HEK293 (cell line): ENCODE data around the gene POLR3A.

ENCODE experiments used
- GFI1B ChIP-seq: fragments of 450-650 bp; formaldehyde crosslinking; IDR thresholded peaks from 2 replicates; pipeline ENCODE4 v1.5.1; 2016; ENCODE audit warnings: missing biosample characterization, missing genetic modification characterization
- KLF8 ChIP-seq: fragments of 450-650 bp; formaldehyde crosslinking; IDR thresholded peaks from 2 replicates; pipeline ENCODE4 v1.5.1; 2016; ENCODE audit warnings: missing biosample characterization, missing genetic modification characterization
- SP7 ChIP-seq: fragments of 450-650 bp; formaldehyde crosslinking; IDR thresholded peaks from 2 replicates; pipeline ENCODE4 v1.5.1; 2016; ENCODE audit warnings: missing biosample characterization, missing genetic modification characterization
- TCF7L2 ChIP-seq: IDR thresholded peaks from 2 replicates; pipeline ENCODE4 v1.6.1; 2011; ENCODE audit warnings: low read depth, mild to moderate bottlenecking, inconsistent platforms, low read length, moderate library complexity, borderline replicate concordance
- ZBTB1 ChIP-seq: fragments of 450-650 bp; formaldehyde crosslinking; IDR thresholded peaks from 2 replicates; pipeline ENCODE4 v1.5.1; 2016; ENCODE audit warnings: missing biosample characterization, missing genetic modification characterization
- ZBTB21 ChIP-seq: fragments of 450-650 bp; formaldehyde crosslinking; IDR thresholded peaks from 2 replicates; pipeline ENCODE4 v1.5.1; 2017; ENCODE audit warnings: missing biosample characterization, missing genetic modification characterization
- ZBTB8A ChIP-seq: fragments of 450-650 bp; formaldehyde crosslinking; IDR thresholded peaks from 2 replicates; pipeline ENCODE4 v1.5.1; 2016; ENCODE audit warnings: missing biosample characterization, missing genetic modification characterization
- ZEB2 ChIP-seq: fragments of 450-650 bp; formaldehyde crosslinking; IDR thresholded peaks from 2 replicates; pipeline ENCODE4 v1.5.1; 2016; ENCODE audit warnings: missing biosample characterization, missing genetic modification characterization
- ZFP41 ChIP-seq: fragments of 450-650 bp; formaldehyde crosslinking; IDR thresholded peaks from 2 replicates; pipeline ENCODE4 v1.5.1; 2016; ENCODE audit warnings: missing biosample characterization, missing genetic modification characterization, borderline replicate concordance
- ZNF112 ChIP-seq: fragments of 450-650 bp; formaldehyde crosslinking; IDR thresholded peaks from 2 replicates; pipeline ENCODE4 v1.5.0; 2017; ENCODE audit warnings: missing biosample characterization, missing genetic modification characterization
- ZNF114 ChIP-seq: fragments of 450-650 bp; formaldehyde crosslinking; IDR thresholded peaks from 2 replicates; pipeline ENCODE4 v1.5.0; 2017; ENCODE audit warnings: missing biosample characterization, missing genetic modification characterization
- ZNF169 ChIP-seq: fragments of 450-650 bp; formaldehyde crosslinking; IDR thresholded peaks from 2 replicates; pipeline ENCODE4 v1.5.1; 2016; ENCODE audit warnings: missing biosample characterization, missing genetic modification characterization
- ZNF202 ChIP-seq: fragments of 450-650 bp; formaldehyde crosslinking; IDR thresholded peaks from 2 replicates; pipeline ENCODE4 v1.5.1; 2016; ENCODE audit warnings: missing biosample characterization, missing genetic modification characterization, borderline replicate concordance
- ZNF221 ChIP-seq: fragments of 450-650 bp; formaldehyde crosslinking; IDR thresholded peaks from 2 replicates; pipeline ENCODE4 v1.5.1; 2017; ENCODE audit warnings: missing biosample characterization, missing genetic modification characterization, borderline replicate concordance
- ZNF335 ChIP-seq: fragments of 450-650 bp; formaldehyde crosslinking; conservative IDR thresholded peaks from 2 replicates; pipeline ENCODE4 v1.5.1; 2016; ENCODE audit warnings: missing biosample characterization, missing genetic modification characterization
- ZNF48 ChIP-seq: fragments of 450-650 bp; formaldehyde crosslinking; IDR thresholded peaks from 2 replicates; pipeline ENCODE4 v1.5.1; 2016; ENCODE audit warnings: missing biosample characterization, missing genetic modification characterization
- ZNF501 ChIP-seq: fragments of 450-650 bp; formaldehyde crosslinking; IDR thresholded peaks from 2 replicates; pipeline ENCODE4 v1.5.1; 2016; ENCODE audit warnings: missing biosample characterization, missing genetic modification characterization
- ZNF514 ChIP-seq: fragments of 450-650 bp; formaldehyde crosslinking; IDR thresholded peaks from 2 replicates; pipeline ENCODE4 v1.5.1; 2016; ENCODE audit warnings: missing biosample characterization, missing genetic modification characterization
- ZNF530 ChIP-seq: fragments of 450-650 bp; formaldehyde crosslinking; IDR thresholded peaks from 2 replicates; pipeline ENCODE4 v1.5.1; 2016; ENCODE audit warnings: low read depth, missing biosample characterization, missing genetic modification characterization
- ZNF544 ChIP-seq: fragments of 450-650 bp; formaldehyde crosslinking; IDR thresholded peaks from 2 replicates; pipeline ENCODE4 v1.5.0; 2017; ENCODE audit warnings: missing biosample characterization, missing genetic modification characterization
- ZNF561 ChIP-seq: fragments of 450-650 bp; IDR thresholded peaks from 2 replicates; pipeline ENCODE4 v1.5.1; 2018; ENCODE audit warnings: missing biosample characterization, missing genetic modification characterization, borderline replicate concordance
- ZNF571 ChIP-seq: fragments of 450-650 bp; formaldehyde crosslinking; IDR thresholded peaks from 2 replicates; pipeline ENCODE4 v1.5.0; 2017; ENCODE audit warnings: missing biosample characterization, missing genetic modification characterization
- ZNF626 ChIP-seq: fragments of 450-650 bp; sonication (Bioruptor Pico); formaldehyde crosslinking; IDR thresholded peaks from 2 replicates; pipeline ENCODE4 v1.5.1; 2018; ENCODE audit warnings: missing biosample characterization, missing genetic modification characterization, inconsistent platforms
- ZNF658 ChIP-seq: fragments of 450-650 bp; formaldehyde crosslinking; IDR thresholded peaks from 2 replicates; pipeline ENCODE4; 2016; ENCODE audit warnings: missing biosample characterization, missing genetic modification characterization
- ZNF660 ChIP-seq: fragments of 450-650 bp; IDR thresholded peaks from 2 replicates; pipeline ENCODE4 v1.5.1; 2018; ENCODE audit warnings: missing biosample characterization, mild to moderate bottlenecking, missing genetic modification characterization
- ZNF707 ChIP-seq: fragments of 450-650 bp; formaldehyde crosslinking; IDR thresholded peaks from 2 replicates; pipeline ENCODE4 v1.5.1; 2016; ENCODE audit warnings: missing biosample characterization, missing genetic modification characterization
- ZNF843 ChIP-seq: fragments of 450-650 bp; formaldehyde crosslinking; IDR thresholded peaks from 2 replicates; pipeline ENCODE4 v1.5.1; 2016; ENCODE audit warnings: missing biosample characterization, missing genetic modification characterization
- ZSCAN16 ChIP-seq: fragments of 450-650 bp; formaldehyde crosslinking; IDR thresholded peaks from 2 replicates; pipeline ENCODE4 v1.5.1; 2016; ENCODE audit warnings: missing biosample characterization, missing genetic modification characterization
- ZSCAN30 ChIP-seq: fragments of 450-650 bp; IDR thresholded peaks from 2 replicates; pipeline ENCODE4 v1.5.1; 2018; ENCODE audit warnings: missing biosample characterization, mild to moderate bottlenecking, missing genetic modification characterization, moderate library complexity
- ZXDB ChIP-seq: fragments of 450-650 bp; formaldehyde crosslinking; IDR thresholded peaks from 2 replicates; pipeline ENCODE4 v1.5.1; 2016; ENCODE audit warnings: missing biosample characterization, missing genetic modification characterization
- TF ChIP-seq, protein P1 (sequence below): fragments of 450-650 bp; formaldehyde crosslinking; IDR thresholded peaks from 2 replicates; pipeline ENCODE4 v1.5.1; 2016; ENCODE audit warnings: missing biosample characterization, missing genetic modification characterization
- TF ChIP-seq, protein P2 (sequence below): fragments of 450-650 bp; formaldehyde crosslinking; IDR thresholded peaks from 2 replicates; pipeline ENCODE4 v1.5.1; 2016; ENCODE audit warnings: missing biosample characterization, missing genetic modification characterization
- TF ChIP-seq, protein P3 (sequence below): fragments of 450-650 bp; formaldehyde crosslinking; IDR thresholded peaks from 2 replicates; pipeline ENCODE4 v1.5.1; 2016; ENCODE audit warnings: missing biosample characterization, missing genetic modification characterization, low read depth
- TF ChIP-seq, protein P4 (sequence below): fragments of 450-650 bp; formaldehyde crosslinking; IDR thresholded peaks from 2 replicates; pipeline ENCODE4 v1.5.1; 2016; ENCODE audit warnings: missing biosample characterization, missing genetic modification characterization
- TF ChIP-seq, protein P5 (sequence below): fragments of 450-650 bp; formaldehyde crosslinking; IDR thresholded peaks from 2 replicates; pipeline ENCODE4 v1.5.0; 2017; ENCODE audit warnings: missing biosample characterization, missing genetic modification characterization, borderline replicate concordance

The POLR3A gene

DNA sequence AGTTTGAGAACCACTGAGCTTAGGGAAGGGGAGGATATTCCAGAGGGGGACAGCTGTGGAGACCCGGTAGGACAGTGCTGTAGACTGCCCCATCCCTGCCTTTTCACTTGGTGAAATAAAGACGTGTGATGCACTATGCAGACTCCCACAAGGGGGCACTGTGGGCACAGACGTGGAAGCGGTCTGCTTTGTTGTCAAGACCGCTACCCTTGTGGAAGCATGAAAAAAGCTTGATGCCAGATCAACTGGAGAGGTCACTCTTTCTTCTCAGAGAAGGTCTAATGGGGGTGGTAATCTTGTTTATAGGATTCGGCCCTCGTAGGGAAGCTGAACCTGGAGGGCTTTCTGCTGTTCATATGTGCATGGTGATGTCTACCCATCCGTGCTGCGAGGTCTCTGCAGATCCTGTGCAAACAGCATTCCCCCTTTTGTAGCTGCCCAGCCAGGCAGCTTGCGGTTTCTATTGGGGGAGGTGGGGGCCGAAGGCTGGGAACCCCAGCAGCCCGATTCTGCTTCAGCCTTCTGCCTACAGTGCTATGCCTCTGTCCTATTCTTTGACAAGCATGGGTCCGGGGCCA is 18.1 kb upstream of the POLR3A start (continued):
- no peak for TF ChIP-seq ZNF843 (tag by site-specific recombination)
- TF ChIP-seq ZNF112 (tag by site-specific recombination): no peak
- peak; percentile 70; the same call in 1 of the 2 replicates for TF ChIP-seq ZNF660
- no peak for TF ChIP-seq ZNF221 (tag by site-specific recombination)
- TF ChIP-seq ZBTB1 (tag by site-specific recombination): no peak
- TF ChIP-seq ZSCAN16 (tag by site-specific recombination): no peak
- no peak for TF ChIP-seq ZNF335 (tag by site-specific recombination)
- TF ChIP-seq ZNF202 (tag by site-specific recombination): no peak
- no peak for TF ChIP-seq ZBTB21
- 0 out of 2 replicates have a peak, but pooled peaks have one; percentile 25 for TF ChIP-seq ZNF501 (tag by site-specific recombination)
- no peak for TF ChIP-seq ZNF544
- TF ChIP-seq, protein P1, sequence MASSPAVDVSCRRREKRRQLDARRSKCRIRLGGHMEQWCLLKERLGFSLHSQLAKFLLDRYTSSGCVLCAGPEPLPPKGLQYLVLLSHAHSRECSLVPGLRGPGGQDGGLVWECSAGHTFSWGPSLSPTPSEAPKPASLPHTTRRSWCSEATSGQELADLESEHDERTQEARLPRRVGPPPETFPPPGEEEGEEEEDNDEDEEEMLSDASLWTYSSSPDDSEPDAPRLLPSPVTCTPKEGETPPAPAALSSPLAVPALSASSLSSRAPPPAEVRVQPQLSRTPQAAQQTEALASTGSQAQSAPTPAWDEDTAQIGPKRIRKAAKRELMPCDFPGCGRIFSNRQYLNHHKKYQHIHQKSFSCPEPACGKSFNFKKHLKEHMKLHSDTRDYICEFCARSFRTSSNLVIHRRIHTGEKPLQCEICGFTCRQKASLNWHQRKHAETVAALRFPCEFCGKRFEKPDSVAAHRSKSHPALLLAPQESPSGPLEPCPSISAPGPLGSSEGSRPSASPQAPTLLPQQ (tag by site-specific recombination): no peak
- no peak for TF ChIP-seq ZNF707 (tag by site-specific recombination)
- TF ChIP-seq GFI1B (tag by site-specific recombination): no peak
- TF ChIP-seq ZSCAN30 (tag by site-specific recombination): no peak
- TF ChIP-seq KLF8 (tag by site-specific recombination): no peak
- no peak for TF ChIP-seq ZBTB8A
- TF ChIP-seq ZNF114 (tag by site-specific recombination): no peak
- no peak for TF ChIP-seq ZNF514 (tag by site-specific recombination)
- no peak for TF ChIP-seq ZNF626 (tag by site-specific recombination)
- TF ChIP-seq ZNF571 (tag by site-specific recombination): no peak
- TF ChIP-seq, protein P2, sequence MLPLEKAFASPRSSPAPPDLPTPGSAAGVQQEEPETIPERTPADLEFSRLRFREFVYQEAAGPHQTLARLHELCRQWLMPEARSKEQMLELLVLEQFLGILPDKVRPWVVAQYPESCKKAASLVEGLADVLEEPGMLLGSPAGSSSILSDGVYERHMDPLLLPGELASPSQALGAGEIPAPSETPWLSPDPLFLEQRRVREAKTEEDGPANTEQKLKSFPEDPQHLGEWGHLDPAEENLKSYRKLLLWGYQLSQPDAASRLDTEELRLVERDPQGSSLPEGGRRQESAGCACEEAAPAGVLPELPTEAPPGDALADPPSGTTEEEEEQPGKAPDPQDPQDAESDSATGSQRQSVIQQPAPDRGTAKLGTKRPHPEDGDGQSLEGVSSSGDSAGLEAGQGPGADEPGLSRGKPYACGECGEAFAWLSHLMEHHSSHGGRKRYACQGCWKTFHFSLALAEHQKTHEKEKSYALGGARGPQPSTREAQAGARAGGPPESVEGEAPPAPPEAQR (tag by site-specific recombination): no peak
- TF ChIP-seq ZNF658 (tag by site-specific recombination): no peak
- TF ChIP-seq ZEB2 (tag by site-specific recombination): no peak
- no peak for TF ChIP-seq ZNF530 (tag by site-specific recombination)
- TF ChIP-seq, protein P3, sequence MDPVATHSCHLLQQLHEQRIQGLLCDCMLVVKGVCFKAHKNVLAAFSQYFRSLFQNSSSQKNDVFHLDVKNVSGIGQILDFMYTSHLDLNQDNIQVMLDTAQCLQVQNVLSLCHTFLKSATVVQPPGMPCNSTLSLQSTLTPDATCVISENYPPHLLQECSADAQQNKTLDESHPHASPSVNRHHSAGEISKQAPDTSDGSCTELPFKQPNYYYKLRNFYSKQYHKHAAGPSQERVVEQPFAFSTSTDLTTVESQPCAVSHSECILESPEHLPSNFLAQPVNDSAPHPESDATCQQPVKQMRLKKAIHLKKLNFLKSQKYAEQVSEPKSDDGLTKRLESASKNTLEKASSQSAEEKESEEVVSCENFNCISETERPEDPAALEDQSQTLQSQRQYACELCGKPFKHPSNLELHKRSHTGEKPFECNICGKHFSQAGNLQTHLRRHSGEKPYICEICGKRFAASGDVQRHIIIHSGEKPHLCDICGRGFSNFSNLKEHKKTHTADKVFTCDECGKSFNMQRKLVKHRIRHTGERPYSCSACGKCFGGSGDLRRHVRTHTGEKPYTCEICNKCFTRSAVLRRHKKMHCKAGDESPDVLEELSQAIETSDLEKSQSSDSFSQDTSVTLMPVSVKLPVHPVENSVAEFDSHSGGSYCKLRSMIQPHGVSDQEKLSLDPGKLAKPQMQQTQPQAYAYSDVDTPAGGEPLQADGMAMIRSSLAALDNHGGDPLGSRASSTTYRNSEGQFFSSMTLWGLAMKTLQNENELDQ (tag by site-specific recombination): no peak
- TF ChIP-seq ZNF48: no peak
- peak; percentile 34; the same call in 1 of the 2 replicates for TF ChIP-seq SP7
- TF ChIP-seq ZNF561: 0 out of 2 replicates have a peak, but pooled peaks have one; percentile 34
- TF ChIP-seq, protein P4, sequence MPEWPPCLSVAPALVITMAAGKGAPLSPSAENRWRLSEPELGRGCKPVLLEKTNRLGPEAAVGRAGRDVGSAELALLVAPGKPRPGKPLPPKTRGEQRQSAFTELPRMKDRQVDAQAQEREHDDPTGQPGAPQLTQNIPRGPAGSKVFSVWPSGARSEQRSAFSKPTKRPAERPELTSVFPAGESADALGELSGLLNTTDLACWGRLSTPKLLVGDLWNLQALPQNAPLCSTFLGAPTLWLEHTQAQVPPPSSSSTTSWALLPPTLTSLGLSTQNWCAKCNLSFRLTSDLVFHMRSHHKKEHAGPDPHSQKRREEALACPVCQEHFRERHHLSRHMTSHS (tag by site-specific recombination): no peak
- TF ChIP-seq, protein P5, sequence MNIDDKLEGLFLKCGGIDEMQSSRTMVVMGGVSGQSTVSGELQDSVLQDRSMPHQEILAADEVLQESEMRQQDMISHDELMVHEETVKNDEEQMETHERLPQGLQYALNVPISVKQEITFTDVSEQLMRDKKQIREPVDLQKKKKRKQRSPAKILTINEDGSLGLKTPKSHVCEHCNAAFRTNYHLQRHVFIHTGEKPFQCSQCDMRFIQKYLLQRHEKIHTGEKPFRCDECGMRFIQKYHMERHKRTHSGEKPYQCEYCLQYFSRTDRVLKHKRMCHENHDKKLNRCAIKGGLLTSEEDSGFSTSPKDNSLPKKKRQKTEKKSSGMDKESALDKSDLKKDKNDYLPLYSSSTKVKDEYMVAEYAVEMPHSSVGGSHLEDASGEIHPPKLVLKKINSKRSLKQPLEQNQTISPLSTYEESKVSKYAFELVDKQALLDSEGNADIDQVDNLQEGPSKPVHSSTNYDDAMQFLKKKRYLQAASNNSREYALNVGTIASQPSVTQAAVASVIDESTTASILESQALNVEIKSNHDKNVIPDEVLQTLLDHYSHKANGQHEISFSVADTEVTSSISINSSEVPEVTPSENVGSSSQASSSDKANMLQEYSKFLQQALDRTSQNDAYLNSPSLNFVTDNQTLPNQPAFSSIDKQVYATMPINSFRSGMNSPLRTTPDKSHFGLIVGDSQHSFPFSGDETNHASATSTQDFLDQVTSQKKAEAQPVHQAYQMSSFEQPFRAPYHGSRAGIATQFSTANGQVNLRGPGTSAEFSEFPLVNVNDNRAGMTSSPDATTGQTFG (tag by site-specific recombination): no peak
- no peak for TF ChIP-seq ZXDB (tag by site-specific recombination)
- TF ChIP-seq ZFP41: no peak
- no peak for TF ChIP-seq ZNF169 (tag by site-specific recombination)
- TF ChIP-seq TCF7L2: peak; percentile 57
